ENCODE data around the gene VAPA.

VAPA gene

DNA sequence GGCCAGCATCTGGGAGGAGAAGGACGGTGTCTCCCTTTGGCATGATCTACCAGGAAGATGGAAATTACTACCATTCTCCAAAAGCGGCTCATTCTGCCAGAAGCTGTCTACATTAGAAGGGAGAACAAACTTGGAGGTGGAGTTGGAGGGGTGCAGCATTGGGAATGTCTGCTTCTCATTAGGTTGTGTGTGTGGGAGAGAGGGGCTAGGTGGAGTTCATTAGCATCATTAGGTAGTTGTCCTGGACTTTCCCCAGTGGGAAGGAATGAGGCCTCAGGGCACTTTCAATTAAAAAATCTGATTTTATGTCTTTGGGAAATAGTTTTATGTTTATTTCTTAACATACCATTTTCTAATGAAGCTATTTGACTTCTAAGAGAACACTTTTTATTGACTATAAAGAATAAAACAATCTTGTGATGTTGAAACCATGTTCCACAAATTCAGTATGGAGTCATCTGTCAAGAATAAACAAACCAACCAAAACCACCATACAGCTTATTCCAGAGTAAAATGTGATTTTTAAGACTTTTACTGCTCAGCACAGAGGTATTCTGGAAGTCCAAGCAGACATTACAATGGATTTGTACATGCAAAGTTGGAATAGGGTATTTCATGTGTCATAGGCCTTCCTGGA, 60.6 kb downstream of the VAPA start:
- H3K79me2 ChIP-seq (ENCODE audit: insufficient read depth, low read length), result no peaks in the 10 kb centered on the region
- no peak overlapping the region for H3K4me3 ChIP-seq (ENCODE audit: low read depth, low read length, poor library complexity, severe bottlenecking)
- no peak overlapping the region for H3K27ac ChIP-seq (ENCODE audit: low read depth, low read length, poor library complexity, severe bottlenecking)
- no peak overlapping the region for H2AFZ ChIP-seq (ENCODE audit: low read length)
- H3K4me2 ChIP-seq (ENCODE audit: low read length), result no peak overlapping the region
- no peaks in the 10 kb centered on the region for H4K20me1 ChIP-seq (ENCODE audit: insufficient read depth, low read length)
- no peaks in the 10 kb centered on the region for H3K36me3 ChIP-seq (ENCODE audit: insufficient read depth, low read length)
- no peaks in the 10 kb centered on the region; the same call in 1 of the 2 replicates for H3K27me3 ChIP-seq (ENCODE audit: insufficient read depth, low read length)
- H3F3A ChIP-seq (ENCODE audit: insufficient read depth, low read length), result no peaks in the 10 kb centered on the region
- no peaks in the 10 kb centered on the region for H3K4me1 ChIP-seq (ENCODE audit: insufficient read depth, low read length, severe bottlenecking)
- H3K9me3 ChIP-seq (ENCODE audit: low read length), result peaks cover 17% of the 10 kb centered on the region
- no peaks in the 10 kb centered on the region for H3K9me2 ChIP-seq (ENCODE audit: low read depth, low read length)
- no peak overlapping the region for H3K9ac ChIP-seq (ENCODE audit: low read length)
- TF ChIP-seq, protein P1, sequence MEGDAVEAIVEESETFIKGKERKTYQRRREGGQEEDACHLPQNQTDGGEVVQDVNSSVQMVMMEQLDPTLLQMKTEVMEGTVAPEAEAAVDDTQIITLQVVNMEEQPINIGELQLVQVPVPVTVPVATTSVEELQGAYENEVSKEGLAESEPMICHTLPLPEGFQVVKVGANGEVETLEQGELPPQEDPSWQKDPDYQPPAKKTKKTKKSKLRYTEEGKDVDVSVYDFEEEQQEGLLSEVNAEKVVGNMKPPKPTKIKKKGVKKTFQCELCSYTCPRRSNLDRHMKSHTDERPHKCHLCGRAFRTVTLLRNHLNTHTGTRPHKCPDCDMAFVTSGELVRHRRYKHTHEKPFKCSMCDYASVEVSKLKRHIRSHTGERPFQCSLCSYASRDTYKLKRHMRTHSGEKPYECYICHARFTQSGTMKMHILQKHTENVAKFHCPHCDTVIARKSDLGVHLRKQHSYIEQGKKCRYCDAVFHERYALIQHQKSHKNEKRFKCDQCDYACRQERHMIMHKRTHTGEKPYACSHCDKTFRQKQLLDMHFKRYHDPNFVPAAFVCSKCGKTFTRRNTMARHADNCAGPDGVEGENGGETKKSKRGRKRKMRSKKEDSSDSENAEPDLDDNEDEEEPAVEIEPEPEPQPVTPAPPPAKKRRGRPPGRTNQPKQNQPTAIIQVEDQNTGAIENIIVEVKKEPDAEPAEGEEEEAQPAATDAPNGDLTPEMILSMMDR (IDR thresholded peaks at IDR 0.05; ENCODE audit: low read length), result no peak
- no peak for TF ChIP-seq EZH2 (IDR thresholded peaks at IDR 0.05; ENCODE audit: borderline replicate concordance, low read length)

DNA sequence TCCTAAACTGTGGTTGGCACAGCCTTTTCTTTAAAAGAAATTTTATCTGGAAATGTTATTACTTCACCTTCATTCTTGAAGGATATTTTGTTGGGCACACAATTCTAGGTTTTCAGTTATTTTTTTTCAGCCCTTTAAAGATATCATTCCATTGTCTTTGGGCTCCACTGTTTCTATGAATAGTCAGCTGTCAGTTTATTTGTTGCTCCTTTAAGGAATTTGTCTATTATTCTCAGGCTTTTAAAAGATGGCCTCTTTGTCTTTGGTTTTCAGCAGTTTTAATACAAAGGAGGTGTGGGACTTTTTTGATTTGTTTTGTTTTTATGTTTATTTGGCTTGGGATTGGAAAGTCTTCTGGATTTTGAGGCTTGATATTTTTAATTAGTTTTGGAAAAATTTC, 61.8 kb downstream of the VAPA start:
- Histone ChIP-seq H3K36me3 (ENCODE audit: insufficient read depth, low read length) (no peaks in the 10 kb centered on the region), H3K9me2 (ENCODE audit: low read depth, low read length) (no peaks in the 10 kb centered on the region), H3K9me3 (ENCODE audit: low read length) (peaks cover 17% of the 10 kb centered on the region), H3F3A (ENCODE audit: insufficient read depth, low read length) (no peaks in the 10 kb centered on the region), H3K9ac (ENCODE audit: low read length) (no peak overlapping the region), H3K27ac (ENCODE audit: low read depth, low read length, poor library complexity, severe bottlenecking) (no peak overlapping the region), H3K4me3 (ENCODE audit: low read depth, low read length, poor library complexity, severe bottlenecking) (no peak overlapping the region), H4K20me1 (ENCODE audit: insufficient read depth, low read length) (no peaks in the 10 kb centered on the region), H2AFZ (ENCODE audit: low read length) (no peak overlapping the region), H3K4me1 (ENCODE audit: insufficient read depth, low read length, severe bottlenecking) (no peaks in the 10 kb centered on the region), H3K4me2 (ENCODE audit: low read length) (no peak overlapping the region), H3K27me3 (ENCODE audit: insufficient read depth, low read length) (no peaks in the 10 kb centered on the region; the same call in 1 of the 2 replicates), H3K79me2 (ENCODE audit: insufficient read depth, low read length) (no peaks in the 10 kb centered on the region)
- TF ChIP-seq, protein P1 (IDR thresholded peaks at IDR 0.05; ENCODE audit: low read length), result no peak
- no peak for TF ChIP-seq EZH2 (IDR thresholded peaks at IDR 0.05; ENCODE audit: borderline replicate concordance, low read length)

DNA sequence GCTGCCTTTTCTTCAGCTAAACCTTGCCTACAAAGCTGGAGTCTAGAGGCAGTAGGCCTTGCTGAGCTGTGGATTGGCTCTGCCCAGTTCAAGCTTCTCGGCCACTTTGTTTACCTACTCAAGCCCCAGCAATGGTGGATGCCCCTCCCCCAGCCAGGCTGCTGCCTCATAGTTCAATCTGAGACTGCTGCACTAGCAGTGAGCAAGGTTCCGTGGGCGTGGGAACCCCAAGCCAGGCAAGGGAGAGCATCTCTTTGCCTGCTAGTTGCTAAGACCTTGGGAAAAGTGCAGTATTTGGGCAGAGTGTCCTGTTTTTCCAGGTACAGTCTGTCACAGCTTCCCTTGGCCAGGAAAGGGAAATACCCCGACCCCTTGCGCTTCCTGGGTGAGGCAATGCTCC, 68.9 kb downstream of the VAPA start:
- Histone ChIP-seq H3F3A (ENCODE audit: insufficient read depth, low read length) (no peaks in the 10 kb centered on the region), H3K79me2 (ENCODE audit: insufficient read depth, low read length) (no peaks in the 10 kb centered on the region), H3K27me3 (ENCODE audit: insufficient read depth, low read length) (peaks cover 10% of the 10 kb centered on the region; the same call in 1 of the 2 replicates), H3K4me1 (ENCODE audit: insufficient read depth, low read length, severe bottlenecking) (no peaks in the 10 kb centered on the region), H3K4me2 (ENCODE audit: low read length) (no peak overlapping the region), H4K20me1 (ENCODE audit: insufficient read depth, low read length) (no peaks in the 10 kb centered on the region), H3K27ac (ENCODE audit: low read depth, low read length, poor library complexity, severe bottlenecking) (no peak overlapping the region), H3K4me3 (ENCODE audit: low read depth, low read length, poor library complexity, severe bottlenecking) (no peak overlapping the region), H2AFZ (ENCODE audit: low read length) (no peak overlapping the region), H3K9me2 (ENCODE audit: low read depth, low read length) (no peaks in the 10 kb centered on the region), H3K9ac (ENCODE audit: low read length) (no peak overlapping the region), H3K36me3 (ENCODE audit: insufficient read depth, low read length) (no peaks in the 10 kb centered on the region; the same call in 1 of the 2 replicates), H3K9me3 (ENCODE audit: low read length) (no peaks in the 10 kb centered on the region)
- TF ChIP-seq, protein P1 (IDR thresholded peaks at IDR 0.05; ENCODE audit: low read length), result no peak
- TF ChIP-seq EZH2 (IDR thresholded peaks at IDR 0.05; ENCODE audit: borderline replicate concordance, low read length), result no peak

Measured in OCI-LY1 (cell line).